GM03348 (cell line): ENCODE data around the gene ARMC3.
"Not testable (repeated sequence)": the region's sequence is repeated elsewhere in the genome, so short reads cannot be mapped to it uniquely, and the experiment has no call there.

Experiments
- DNase-seq: peaks from one replicate; pipeline ENCODE4 v3.0.0; 2012; ENCODE audit warnings: low spot score

Gene ARMC3

DNA sequence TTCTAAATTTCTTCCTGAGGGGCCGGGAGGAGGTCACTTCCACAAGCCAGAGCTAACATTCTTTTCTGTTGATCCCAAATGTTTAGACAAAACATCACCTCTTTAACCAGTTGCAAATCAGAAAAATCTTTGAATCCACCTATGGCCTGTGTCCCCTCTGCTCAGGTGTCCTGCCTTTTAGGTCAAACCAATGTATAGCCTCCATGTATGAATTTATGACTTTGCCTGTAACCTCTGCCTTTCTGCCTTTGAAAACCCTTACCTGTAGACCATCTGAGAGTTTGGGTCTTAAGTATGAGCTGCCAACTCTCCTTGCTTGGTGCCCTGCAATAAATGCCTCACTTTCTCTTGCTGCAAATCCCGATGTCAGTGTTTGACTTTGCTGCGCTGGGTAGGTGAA lies 123.4 kb downstream of the ARMC3 start:
- no peak for DNase-seq

DNA sequence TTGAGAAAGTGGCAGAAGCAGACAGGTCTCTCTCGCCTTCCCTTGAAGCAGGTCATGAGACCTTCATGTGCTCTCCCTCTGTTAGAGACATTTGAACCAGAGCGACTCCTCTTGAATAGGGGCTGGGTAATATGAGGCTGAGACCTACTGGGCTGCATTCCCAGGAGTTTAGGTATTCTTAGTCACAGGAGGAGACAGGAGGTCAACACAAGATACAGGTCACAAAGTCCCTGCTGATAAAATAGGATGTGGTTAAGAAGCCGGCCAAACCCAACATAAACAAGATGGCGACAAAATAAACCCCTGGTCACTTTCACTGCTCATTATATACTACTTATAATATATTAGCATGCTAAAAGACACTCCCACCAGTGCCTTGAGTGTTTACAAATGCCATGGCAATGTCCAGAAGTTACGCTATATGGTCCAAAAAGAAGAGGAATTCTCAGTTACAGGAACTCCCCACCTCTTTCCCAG lies 124.0 kb downstream of the ARMC3 start:
- no peak for DNase-seq

DNA sequence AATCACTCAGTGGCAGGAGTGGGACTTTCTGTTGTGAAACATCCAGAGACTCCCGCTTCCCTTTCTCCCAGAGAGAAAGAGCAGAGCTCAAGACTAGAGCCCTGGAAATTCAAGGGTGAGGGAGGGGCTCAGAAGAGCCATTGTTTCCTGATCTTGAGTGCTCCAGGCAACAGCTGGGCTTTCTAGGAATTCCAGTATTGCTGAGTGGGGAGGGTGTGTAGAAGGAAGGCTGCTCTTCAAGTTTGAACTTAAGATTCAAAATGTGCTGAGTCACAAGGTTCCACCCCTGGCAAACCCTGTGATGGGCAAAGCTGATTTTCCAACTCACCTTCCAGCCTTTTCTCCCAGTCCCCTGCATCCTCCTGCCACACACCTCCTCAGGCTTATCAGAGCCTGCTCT lies 125.2 kb downstream of the ARMC3 start:
- no peak for DNase-seq

DNA sequence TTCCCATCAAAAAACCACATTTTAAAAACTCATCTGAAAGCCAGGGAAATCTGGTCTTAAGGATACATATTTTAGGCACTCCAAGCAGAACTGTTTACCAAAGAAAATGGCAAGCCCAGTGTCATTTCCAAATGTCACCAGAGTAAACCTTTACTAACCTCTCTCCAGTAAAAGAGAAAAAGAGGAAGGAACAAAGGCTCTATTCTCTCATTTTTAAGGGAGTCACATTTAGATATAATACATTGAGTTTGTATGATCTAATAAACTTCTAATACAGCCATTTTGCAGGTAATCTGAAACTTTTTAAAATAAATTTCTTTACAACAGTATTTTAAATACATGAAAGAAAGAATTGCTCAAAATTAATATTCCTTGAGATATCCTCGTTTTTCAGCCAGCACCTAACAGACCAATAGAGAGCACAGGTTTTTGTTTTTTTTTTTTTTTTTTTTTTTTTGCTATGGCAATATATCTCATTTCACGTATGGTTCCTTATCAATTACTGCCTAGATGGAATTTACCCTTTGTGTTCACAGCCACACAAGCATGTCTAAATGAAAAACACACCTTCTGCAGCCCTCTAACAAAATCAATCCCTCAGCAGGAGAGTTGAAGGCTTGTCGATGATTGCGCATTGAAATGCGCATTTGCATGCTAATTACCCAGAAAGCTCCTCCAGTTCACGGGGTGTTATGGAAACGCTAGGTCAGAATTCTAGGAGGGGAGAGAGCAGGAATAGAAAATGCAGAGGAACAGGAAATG lies 127.8 kb downstream of the ARMC3 start:
- DNase-seq: no peak

DNA sequence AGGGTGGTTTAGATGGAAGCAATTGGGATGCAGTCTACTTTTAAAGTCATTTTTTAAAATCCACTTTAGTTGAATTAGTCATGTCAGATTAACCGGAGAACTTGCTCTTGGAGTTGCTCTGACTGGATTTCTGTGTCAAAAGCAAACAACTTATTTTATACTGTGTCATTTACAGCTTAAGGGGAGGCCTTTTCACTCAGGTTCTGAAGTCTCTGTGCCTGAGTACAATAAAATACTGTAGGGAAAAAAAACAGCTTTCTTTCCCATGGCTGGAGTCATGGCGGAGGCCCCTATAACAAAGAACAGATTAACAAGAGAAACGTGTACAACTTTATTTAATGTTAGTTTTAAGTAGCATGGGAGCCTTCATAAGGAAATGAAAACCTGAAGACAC lies 128.3 kb downstream of the ARMC3 start:
- DNase-seq: no peak

DNA sequence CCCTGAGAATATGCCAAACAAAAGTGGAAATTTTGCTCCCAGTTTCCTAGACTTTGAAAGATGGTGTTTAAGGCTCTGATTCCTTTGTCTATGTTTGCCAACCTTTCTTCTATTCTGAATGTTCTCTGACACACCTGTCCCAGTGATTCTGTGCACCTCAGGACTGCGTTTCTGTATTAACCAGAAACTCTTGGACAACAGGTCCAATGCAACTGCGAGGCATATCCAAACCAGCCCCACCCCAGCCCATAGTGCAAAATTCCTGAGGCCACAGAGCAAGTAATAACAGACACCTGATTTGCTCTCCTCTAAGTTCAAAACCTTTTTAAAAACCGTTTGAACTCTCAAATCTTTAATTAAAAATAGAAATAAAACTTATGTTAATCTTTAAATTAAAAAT lies 130.5 kb downstream of the ARMC3 start:
- DNase-seq: no peak

DNA sequence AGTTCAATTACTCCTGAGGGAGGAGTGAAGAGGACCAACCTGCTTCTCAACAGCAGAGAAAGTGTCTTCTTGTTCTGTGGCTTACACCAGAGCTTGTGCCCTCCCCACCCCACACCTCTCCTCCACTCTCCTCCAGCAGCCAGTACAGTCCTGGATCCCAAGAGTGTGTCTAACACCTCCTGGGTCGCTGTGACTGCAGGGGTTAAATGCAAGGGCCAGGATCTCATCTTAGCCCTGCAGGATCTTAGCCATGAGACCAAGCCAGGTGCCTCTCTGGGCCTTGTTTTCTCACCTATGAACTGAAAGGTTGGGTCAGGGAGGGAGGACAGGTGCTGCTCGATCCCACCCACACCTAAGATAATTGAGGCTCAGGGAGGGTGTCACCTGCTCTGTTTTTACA lies 133.1 kb downstream of the ARMC3 start:
- DNase-seq: no peak

DNA sequence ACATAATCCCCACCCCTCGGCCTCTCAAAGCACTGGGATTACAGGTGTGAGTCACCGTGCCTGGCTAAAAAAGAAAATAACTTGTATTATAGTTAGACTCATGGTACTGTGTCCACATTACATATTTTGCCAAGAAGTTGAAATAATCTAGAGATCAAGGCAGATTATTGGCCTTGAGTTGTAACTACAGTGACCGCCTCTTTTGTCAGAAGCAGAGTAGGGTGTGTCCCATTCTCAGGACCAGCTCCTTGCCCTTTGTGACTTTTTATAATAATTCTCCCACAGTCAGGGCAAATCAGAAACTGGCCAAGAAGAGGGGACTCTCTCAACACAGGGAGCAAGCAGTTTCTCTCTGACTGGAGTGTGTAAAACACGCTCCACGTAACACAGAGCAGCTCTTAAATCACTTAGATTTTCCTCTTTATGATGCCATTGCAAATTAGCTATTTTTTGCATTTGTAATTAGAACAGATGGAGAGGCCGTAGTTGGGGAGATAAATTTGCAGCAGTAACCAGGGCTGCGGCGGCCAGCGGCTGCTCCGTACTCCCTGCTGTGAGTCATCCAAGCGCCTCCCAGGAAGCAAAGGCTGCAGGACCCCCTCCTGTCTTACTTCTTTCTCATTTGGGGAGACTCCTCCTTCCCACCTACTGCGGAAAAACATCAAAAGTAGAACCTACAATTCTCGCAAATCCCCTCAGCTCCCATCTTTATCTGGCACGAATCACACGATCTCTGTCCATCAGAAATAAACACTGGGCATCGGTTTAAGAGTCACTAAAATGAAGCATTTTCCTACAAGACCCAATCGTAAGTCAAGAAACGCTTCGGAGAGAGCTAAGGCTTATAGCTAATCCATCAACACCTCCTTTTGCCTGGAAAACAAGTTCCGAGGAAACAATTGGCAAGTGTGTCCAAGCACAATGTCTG lies 135.5 kb downstream of the ARMC3 start:
- DNase-seq: peak; percentile 63

DNA sequence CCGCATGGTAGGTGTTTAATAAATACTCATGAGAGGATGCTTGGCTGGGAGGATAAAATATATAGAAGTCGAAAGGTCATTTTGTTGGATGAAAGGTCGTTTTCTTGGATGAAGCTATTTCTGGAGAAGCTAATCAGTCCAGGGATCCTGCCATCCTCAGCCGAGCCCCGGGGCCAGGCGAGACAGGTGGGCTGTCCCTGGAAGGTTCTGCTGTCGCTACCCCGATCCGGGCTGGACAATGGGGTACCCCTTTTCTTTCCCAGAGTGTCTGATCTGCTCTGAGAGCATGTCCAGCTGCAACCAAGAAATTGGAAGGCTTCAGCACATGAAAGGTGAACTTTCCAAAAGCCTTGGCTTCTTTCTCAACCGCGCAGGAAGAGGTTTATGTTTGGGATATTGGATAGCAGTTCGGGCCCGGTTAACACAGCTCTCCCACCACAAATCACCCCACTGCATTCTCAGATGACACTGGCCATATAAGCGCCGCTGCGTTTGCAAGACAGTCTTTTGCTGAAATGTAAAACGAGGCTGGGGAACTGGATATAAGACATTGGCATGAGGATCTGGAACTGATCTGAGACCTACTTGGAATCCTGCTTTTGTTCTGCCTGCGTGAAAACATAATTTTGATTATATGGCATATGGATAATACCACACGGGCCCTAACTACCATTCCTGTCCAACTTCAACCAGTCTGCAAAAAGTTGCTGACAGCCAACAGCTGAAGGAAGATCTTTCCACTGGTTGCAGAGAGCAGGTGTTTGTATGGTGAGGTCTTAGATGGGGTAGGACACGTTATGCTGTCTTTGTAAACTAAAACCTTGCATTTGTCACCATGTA lies 136.3 kb downstream of the ARMC3 start:
- no peak for DNase-seq

DNA sequence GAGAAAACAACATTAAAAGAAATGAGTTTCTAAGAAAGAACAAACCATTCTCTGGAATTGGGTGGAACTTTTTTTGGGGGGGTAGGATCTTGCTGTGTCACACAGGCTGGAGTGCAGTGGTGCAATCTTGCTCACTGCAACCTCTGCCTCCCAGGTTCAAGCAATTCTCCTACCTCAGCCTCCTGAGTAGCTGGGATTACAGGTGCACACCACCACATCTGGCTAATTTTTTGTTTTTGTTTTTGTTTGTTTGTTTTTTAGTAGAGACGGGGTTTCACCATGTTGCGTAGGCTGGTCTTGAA lies 136.9 kb downstream of the ARMC3 start:
- not testable (repeated sequence) for DNase-seq

DNA sequence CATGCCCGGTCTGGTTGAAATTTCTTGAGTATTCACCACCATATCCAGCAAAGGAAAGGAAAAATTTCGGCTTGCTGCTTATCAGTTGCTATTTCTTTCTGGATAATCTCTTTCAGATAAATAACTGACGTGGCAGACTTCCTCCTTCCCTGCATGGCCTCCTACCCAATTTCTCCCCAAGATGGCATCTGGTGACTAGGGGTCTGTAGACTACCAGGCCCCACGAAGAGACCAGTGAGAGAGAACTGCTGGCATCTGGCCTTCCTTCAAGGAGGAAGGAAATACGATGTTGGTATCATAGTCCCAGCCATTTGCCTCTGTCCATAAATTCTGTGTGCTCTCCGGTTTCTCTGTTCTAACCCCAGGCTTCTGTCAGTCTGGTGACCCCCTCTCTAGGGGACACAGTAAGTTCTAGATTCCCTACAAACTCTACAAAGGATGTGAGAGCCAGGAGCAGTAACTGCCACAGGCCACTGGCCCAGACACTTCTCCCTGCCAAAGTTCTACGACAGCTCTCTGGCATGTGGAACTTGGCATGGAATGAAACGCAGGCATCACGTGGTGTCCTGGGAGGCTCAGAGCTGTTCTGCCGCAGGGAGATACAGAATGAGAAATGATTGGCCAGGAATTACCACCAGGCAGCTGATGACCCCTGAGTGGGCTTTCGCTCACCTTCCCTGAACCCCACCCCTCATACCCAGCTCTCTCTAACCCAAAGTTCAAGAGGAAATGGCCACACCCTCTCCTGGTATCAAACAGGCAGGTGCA lies 137.5 kb downstream of the ARMC3 start:
- peak; percentile 90 for DNase-seq

DNA sequence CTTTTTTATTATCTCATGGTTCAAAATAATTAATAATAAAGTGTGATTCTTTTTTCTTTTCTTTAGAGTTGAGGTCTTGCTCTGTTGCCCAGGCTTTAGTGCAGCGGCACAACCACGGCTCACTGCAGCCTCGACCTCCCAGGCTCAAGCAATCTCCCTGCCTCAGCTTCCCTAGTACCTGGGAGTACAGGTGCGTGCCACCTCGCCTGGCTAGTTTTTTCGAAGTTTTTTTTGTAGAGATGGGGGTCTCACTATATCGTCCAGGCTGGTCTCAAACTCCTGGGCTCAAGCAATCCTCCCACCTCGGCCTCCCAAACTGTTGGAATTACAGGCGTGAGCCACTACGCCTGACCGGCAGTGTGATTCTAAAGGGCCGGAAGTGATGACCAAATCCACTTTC lies 139.5 kb downstream of the ARMC3 start:
- DNase-seq: no peak

DNA sequence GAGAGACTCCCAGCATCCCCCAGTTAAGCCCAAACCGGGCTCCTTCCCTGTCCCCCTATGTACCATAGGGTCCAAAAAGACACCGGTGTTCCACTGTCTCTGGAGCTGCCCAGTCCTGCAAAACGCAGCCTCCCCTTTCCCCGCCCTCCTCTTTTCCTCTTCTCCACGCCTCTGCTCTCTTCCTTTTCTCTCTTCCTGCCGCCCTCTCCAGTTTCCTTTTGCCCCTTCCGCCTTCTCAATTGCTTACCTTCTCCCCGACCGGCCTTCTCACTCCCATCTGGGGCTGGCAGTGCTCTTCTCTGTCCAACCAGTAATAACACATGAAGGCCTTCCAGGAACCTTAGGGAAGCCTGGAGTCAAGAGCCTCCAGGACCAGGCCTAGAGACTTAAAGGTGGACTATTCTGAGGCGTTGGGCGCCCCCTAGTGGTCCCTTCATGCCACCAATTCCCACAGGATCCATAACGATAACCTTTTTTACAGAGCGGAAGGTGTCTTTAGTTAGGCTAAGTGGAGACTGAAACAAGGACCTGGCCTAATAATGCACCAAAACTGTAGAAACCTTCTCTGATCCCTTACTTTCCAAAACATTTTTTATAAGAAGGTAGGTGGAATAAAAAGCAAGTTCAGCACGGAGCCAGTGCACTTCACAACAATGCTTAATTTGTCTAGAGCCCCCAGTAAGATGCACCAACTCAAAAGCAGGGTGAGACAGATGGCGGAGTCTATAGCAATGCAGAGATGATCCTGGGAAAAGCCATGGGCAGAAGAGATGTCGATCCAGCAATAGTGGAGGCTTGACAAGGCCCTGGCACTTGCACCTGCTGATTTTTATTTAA lies 140.3 kb downstream of the ARMC3 start:
- DNase-seq: peak; percentile 76

DNA sequence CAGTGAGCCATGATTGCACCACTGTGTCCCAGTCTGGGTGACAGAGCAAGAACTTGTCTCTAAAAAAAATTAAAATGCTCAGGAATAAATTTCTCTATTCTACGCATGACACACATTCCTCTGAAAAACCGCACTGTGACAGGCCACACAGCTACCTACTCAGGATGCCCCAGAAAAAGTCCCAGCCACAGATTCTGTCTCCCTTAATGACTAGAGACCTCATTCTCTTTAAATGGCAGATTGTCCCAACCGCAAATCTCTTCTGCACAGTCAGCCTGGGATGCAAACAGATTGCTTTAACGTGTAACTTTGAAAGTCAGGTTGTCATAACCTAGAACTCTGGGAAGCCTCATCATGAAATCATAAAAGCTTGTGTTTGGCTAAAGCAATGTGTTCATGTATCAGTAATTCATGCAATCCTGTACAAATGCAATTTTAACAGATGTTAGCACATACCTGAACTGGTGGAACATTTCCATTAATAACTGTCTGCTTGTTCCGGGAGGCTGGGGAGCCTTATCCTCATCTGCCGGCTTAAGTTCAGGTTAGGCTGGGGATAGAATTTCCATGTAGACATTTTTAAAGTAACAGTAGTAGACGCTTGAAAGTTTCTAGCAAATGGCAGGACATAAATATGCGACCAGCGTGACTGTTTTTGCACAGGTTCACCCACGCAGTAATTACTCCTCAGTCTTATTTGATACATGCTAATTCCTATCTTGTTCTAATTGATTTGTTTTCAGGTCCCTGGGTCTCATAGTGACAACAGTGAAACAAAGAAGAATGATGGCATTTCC lies 141.4 kb downstream of the ARMC3 start:
- DNase-seq: no peak

DNA sequence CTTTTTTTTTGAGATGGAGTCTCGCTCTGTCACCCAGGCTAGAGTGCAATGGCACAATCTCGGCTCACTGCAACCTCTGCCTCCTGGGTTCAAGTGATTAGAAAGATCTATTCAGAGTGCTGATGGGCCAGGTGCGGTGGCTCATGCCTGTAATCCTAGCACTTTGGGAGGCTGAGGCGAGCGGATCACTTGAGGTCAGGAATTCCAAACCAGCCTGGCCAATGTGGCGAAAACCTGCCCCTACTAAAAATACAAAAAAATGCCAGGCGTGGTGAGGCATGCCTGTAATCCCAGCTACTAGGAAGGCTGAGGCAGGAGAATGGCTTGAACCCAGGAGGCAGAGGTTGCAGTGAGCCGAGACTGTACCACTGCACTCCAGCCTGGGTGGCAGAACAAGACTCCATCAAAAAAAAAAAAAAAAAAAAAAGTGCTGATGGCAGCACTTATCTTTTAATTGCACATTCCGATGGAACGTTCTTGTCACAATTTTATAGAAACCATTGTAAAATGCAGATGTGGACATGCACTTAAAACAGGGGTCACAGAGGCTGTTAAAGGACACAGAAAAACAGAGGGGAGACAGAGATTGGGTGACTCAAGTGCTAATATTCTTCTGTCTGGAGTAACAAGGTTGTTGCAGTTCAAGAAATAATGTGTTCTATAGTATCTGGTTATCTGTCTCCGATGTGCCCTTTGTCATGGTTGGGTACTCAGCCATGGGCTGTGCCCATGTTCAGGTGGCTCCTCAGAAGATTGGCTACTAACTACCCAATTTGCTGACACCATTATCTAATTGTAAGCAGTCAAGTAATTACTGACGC lies 142.4 kb downstream of the ARMC3 start:
- DNase-seq: not testable (repeated sequence)

DNA sequence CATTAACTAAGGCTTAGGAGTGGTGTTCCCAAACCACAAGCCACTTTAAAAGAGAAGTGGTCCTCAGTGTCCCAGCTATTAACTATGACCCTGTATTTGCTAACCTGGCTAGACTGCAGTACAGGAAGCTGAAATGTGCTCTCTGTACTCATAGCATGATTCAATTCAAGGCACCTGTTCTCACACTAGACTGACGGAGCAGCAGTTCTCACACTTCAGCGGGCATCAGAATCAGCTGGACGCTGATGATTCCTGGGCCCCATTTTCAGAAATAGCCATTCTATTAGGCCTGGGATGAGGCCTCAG lies 143.0 kb downstream of the ARMC3 start:
- DNase-seq: no peak

DNA sequence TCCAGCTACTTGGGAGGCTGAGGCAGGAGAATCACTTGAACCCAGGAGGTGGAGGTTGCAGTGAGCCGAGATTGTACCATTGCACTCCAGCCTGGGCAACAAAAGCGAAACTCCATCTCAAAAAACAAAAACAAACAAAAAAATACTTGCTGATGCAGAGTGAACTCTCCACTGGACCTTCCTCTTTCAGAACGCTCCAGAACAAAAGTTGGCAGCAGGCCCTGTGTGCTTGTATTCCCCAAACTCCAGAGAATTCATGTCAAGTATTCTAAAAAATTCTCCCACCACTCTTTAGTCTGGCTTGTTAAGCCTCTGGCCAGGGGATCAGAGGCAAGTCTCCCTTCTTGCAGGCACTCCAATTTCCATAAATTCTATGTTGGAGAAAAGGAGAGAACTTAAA lies 144.7 kb downstream of the ARMC3 start:
- not testable (repeated sequence) for DNase-seq

DNA sequence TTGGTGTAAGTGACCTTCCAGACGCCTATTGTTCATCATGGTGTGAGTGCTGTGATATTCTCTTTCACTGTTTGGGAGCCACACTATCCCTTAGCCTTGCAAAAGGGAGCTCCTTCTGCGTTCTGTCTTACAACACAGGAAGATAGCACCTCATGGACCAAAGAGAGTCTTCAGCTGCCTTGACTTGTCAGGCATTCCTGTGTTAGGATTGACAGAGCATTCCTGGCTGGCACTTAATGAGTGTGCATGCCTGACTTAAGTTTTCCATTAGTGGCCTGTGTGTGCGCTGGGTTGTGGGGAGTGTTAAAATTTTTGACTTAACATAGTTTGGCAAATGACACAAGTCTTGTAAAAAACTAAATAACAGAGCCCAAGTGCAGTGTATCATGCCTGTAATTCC lies 145.7 kb downstream of the ARMC3 start:
- DNase-seq: no peak

DNA sequence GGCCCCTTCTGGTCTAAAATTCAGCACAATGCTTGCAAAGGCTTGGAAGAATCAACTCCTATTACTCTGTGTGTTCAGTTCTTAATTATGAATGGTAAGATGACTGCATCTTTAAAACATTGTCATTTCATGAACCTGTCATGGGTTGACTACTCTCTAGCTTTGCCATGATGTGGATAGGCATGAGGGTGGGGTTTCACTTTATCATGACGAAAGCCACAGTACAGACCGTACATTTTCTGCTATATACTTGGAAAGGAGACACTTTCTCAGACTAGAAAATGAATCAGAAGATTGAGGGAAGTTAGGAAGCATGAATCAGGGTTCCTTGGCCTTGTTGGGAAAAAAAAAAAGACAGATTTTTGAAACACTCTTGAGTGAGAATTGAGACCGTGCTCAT lies 147.8 kb downstream of the ARMC3 start:
- no peak for DNase-seq
